Measurements from ENCODE around the gene ROBO1.

The ROBO1 gene

DNA sequence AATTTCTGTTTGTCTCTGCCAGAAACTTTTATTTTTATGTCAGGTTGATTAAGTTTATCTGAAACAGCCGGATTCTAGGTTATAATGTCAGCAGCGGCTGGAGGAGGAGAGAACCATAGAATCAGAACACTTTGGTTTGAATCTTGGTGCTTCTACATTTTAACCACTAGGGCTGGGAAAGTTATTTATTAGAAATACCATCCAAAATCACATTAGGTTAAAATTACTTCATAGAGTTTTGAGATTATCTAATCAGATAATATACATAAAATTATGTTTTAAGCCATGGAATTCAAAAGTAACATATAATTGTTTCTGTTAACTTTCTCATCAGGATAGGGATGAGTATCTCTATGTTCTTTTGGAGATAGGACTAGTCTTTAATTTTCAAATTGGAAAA lies 502.9 kb downstream of the ROBO1 start:
- in situ Hi-C loops (cut with MboI; ENCODE audit: low sequenced_read_pairs): no loop called here
- no peak overlapping the region for H3K4me3 ChIP-seq
- H3K9me3 ChIP-seq: no peaks in the 10 kb centered on the region
- H3K4me1 ChIP-seq: no peaks in the 10 kb centered on the region
- no peak for DNase-seq (ENCODE audit: low spot score in 2 of 2)
- no peaks in the 10 kb centered on the region for H3K36me3 ChIP-seq (replicated peaks)
- H3K27me3 ChIP-seq (ENCODE audit: low read depth): no peaks in the 10 kb centered on the region

DNA sequence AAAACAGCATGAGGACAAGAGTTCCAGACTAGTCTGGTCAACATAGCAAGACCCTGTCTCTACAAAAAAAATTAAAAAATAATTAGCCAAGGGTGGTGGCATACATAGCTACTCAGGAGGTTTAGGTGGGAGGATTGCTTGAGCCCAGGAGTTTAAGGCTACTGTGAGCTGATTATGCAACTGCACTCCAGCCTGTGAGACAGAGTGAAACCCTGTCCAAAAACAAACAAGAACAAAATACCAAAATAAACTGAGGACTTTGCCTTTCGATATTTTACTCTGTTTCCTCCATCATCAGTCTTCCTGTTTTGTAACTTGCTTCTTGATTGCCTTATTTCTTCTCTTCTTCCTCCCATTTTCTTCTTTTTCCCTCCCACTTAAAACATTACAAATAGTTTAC lies 504.4 kb downstream of the ROBO1 start:
- Histone ChIP-seq H3K27me3 (ENCODE audit: low read depth) (no peaks in the 10 kb centered on the region), H3K36me3 (replicated peaks) (no peaks in the 10 kb centered on the region), H3K4me3 (no peak overlapping the region), H3K9me3 (no peaks in the 10 kb centered on the region), H3K4me1 (no peaks in the 10 kb centered on the region)
- no peak for DNase-seq (ENCODE audit: low spot score in 2 of 2)
- in situ Hi-C loops (cut with MboI; ENCODE audit: low sequenced_read_pairs): no loop called here

DNA sequence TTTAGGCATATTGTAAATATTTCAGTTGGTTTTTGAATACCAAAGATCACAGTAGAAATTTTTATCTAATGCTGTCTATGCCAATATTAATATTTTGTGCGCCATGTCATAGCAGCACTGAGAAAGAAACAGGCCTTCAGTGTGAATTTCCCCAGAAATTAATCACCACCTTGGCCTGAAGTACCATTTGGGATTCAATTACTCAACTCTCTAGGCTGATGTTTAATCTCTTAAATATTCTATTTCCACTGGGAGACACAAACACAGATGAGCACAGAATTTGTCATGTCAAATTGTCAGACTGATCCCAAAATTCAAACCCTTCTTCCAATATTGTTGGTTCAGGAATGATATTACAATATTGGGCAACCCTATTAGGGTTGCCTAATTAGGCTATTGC lies 509.3 kb downstream of the ROBO1 start:
- H3K9me3 ChIP-seq: no peaks in the 10 kb centered on the region
- no peaks in the 10 kb centered on the region for H3K36me3 ChIP-seq (replicated peaks)
- H3K4me3 ChIP-seq: no peak overlapping the region
- DNase-seq (ENCODE audit: low spot score in 2 of 2): no peak
- peaks cover 9% of the 10 kb centered on the region for H3K4me1 ChIP-seq
- in situ Hi-C loops (cut with MboI; ENCODE audit: low sequenced_read_pairs): no loop called here
- no peaks in the 10 kb centered on the region for H3K27me3 ChIP-seq (ENCODE audit: low read depth)

DNA sequence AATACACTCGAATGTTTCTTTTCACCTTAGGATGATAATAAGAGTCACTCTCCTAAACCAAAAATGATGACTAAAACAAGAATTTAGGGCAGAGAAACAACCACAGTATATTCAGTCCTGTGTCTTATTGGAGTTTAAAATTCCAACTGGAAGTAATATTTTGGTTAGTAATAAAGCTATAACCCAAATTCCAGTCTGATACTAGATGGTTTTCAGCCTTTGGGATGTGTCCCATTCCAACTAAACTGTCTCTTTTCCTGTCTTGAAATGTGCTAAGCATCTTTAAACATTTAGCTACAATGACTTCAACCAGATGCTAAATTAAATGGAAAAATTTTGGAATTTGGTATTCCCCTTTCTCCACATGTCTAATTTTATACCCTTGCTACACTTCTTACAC lies 510.0 kb downstream of the ROBO1 start:
- no peak overlapping the region for H3K4me3 ChIP-seq
- H3K27me3 ChIP-seq (ENCODE audit: low read depth): no peaks in the 10 kb centered on the region
- peaks cover 9% of the 10 kb centered on the region for H3K4me1 ChIP-seq
- in situ Hi-C loops (cut with MboI; ENCODE audit: low sequenced_read_pairs): no loop called here
- no peak for DNase-seq (ENCODE audit: low spot score in 2 of 2)
- no peaks in the 10 kb centered on the region for H3K36me3 ChIP-seq (replicated peaks)
- no peaks in the 10 kb centered on the region for H3K9me3 ChIP-seq

DNA sequence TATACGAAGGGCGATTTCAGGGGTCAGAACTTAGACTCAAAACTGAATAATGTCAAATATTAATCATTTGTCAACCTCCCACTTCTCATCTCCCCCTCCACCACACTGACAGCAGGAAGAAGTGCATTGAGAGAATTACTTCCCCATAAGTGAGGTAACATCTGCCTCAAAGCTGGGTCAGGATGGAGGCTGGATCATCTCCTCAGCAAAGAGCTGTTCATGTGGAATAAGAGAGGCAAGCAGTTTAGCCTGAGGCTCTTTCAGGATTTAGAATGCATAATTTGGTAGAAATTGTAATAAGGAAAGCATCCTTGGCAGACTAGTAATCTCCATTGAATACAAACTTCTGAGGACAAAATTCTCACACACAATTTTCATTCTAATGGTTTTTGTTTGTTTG lies 512.1 kb downstream of the ROBO1 start:
- Histone ChIP-seq H3K9me3 (no peaks in the 10 kb centered on the region), H3K27me3 (ENCODE audit: low read depth) (no peaks in the 10 kb centered on the region), H3K36me3 (replicated peaks) (no peaks in the 10 kb centered on the region), H3K4me3 (no peak overlapping the region), H3K4me1 (peaks cover 9% of the 10 kb centered on the region)
- in situ Hi-C loops (cut with MboI; ENCODE audit: low sequenced_read_pairs): no loop called here
- peak in 1 of 2 experiments; percentile 53 for DNase-seq (ENCODE audit: low spot score in 2 of 2)

DNA sequence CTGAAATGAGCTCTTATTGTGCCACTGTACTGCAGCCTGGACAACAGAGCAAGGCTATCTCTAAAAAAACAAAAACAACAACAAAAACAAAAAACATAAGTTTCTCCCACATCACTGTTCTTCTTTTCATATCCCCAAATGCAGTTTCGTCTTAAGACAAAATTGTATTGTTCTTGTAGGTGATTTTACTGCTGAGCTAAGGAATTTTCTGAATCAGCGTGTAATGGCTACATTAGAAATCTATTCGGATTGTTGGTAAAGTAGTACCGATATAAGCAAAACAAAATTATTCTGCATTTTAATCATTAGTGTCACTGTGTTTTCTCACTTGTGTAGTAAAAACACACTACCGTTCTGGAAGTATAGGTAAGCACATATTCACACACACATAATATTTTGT lies 512.5 kb downstream of the ROBO1 start:
- Histone ChIP-seq H3K27me3 (ENCODE audit: low read depth) (no peaks in the 10 kb centered on the region), H3K36me3 (replicated peaks) (no peaks in the 10 kb centered on the region), H3K4me1 (peaks cover 9% of the 10 kb centered on the region), H3K9me3 (no peaks in the 10 kb centered on the region), H3K4me3 (no peak overlapping the region)
- DNase-seq (ENCODE audit: low spot score in 2 of 2): no peak
- in situ Hi-C loops (cut with MboI; ENCODE audit: low sequenced_read_pairs): no loop called here

DNA sequence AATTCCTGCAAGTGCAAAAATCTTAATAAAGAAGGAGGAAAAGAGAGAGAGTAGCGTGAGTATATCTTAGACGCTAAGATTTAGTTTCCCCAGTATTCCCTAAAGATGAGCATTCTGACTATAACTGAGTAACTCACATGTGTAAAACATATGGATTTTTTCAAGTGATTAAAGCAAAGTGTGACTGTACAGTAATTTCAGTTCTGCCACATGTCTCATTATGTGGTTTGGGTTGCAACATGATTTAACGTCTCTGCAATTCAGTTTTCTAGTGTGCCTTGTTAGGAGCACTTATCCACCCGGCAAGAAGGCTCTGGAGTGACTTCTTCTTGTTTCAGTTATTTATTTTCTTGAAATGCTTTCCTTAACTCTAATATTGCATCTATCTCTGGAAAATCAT lies 514.1 kb downstream of the ROBO1 start:
- H3K4me1 ChIP-seq: peaks cover 9% of the 10 kb centered on the region

DNA sequence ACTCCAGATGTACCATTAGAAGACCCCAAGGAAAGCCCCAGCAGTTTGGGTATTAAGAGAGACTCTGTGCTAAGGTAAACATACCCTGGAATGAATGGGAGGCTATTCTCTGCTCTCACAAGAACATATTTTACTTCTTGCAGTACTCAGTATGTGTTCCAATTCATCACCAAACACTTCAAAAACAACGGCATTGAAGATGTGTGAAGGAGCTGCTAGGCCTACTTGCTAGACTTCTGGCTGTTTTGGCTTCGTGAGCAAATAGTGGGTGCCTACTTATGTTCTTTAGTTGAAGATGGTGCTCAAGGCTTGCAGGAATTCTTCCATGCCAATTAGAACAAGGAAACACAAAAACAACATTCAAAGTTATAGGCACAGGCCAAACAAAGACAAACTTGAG lies 514.5 kb downstream of the ROBO1 start:
- H3K4me3 ChIP-seq: no peak overlapping the region
- in situ Hi-C loops (cut with MboI; ENCODE audit: low sequenced_read_pairs): no loop called here
- DNase-seq (ENCODE audit: low spot score in 2 of 2): no peak
- peaks cover 9% of the 10 kb centered on the region for H3K4me1 ChIP-seq
- H3K27me3 ChIP-seq (ENCODE audit: low read depth): no peaks in the 10 kb centered on the region
- H3K36me3 ChIP-seq (replicated peaks): no peaks in the 10 kb centered on the region
- H3K9me3 ChIP-seq: no peaks in the 10 kb centered on the region

More for the DNA sequence above, 514.1 kb downstream of the ROBO1 start:
- Histone ChIP-seq H3K4me3 (no peak overlapping the region), H3K9me3 (no peaks in the 10 kb centered on the region), H3K27me3 (ENCODE audit: low read depth) (no peaks in the 10 kb centered on the region), H3K36me3 (replicated peaks) (no peaks in the 10 kb centered on the region)
- in situ Hi-C loops (cut with MboI; ENCODE audit: low sequenced_read_pairs): no loop called here
- no peak for DNase-seq (ENCODE audit: low spot score in 2 of 2)

DNA sequence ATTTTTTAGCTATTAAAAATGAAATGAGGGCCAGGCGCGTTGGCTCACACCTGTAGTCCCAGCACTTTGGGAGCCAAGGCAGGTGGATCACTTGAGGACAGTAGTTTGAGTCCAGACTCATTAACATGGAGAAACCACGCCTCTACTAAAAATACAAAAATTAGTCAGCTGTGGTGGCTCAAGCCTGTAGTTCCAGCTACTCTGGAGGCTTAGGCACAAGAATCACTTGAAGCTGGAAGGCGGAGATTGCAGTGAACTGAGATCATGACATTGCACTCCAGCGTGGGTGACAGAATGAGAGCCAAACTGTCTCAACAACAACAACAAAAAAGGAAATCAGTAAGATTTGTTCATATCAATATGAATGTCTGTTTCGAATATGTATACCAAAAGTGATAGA lies 517.1 kb downstream of the ROBO1 start:
- Histone ChIP-seq H3K4me1 (peaks cover 11% of the 10 kb centered on the region), H3K9me3 (no peaks in the 10 kb centered on the region), H3K4me3 (no peak overlapping the region), H3K27me3 (ENCODE audit: low read depth) (no peaks in the 10 kb centered on the region), H3K36me3 (replicated peaks) (no peaks in the 10 kb centered on the region)
- no peak for DNase-seq (ENCODE audit: low spot score in 2 of 2)
- in situ Hi-C loops (cut with MboI; ENCODE audit: low sequenced_read_pairs): no loop called here

DNA sequence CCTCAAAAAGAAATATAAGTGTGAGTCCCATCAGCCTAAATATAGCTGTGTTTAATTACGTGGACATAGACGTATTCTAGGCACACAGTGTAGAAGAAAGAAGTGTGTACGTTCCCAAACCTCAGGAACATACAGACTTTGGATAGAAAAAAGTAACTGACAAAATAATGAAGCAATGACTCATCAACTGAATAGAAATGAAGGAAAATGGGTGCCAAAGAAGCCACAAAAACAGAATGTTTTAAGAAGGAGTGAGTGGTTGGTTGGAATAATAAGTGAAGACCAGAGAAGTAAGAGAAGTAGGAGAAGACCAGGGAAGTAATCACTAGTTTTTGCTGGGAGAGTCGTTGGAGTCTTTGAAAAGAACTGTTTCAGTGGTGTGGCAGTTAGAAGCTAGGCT lies 518.1 kb downstream of the ROBO1 start:
- Histone ChIP-seq H3K4me3 (no peak overlapping the region), H3K27me3 (ENCODE audit: low read depth) (no peaks in the 10 kb centered on the region), H3K36me3 (replicated peaks) (no peaks in the 10 kb centered on the region), H3K9me3 (no peaks in the 10 kb centered on the region), H3K4me1 (peaks cover 15% of the 10 kb centered on the region)
- no peak for DNase-seq (ENCODE audit: low spot score in 2 of 2)
- in situ Hi-C loops (cut with MboI; ENCODE audit: low sequenced_read_pairs): no loop called here

DNA sequence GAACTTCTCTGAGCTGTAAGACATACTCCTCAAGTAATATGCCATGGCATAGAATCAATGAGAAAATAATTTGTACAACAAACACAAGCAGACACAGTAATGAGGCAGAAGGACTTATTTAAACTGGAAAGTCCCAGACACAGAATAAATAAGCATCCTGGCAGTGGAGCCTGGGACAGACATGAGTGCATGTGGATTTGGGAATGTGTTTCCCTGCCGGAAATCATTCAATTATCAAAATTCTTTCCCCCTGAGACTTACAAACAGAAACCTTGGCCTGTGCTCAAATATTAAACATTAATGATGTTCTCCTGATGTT lies 520.1 kb downstream of the ROBO1 start:
- DNase-seq (ENCODE audit: low spot score in 2 of 2): no peak
- no peaks in the 10 kb centered on the region for H3K36me3 ChIP-seq (replicated peaks)
- H3K4me1 ChIP-seq: peaks cover 15% of the 10 kb centered on the region
- in situ Hi-C loops (cut with MboI; ENCODE audit: low sequenced_read_pairs): no loop called here
- H3K4me3 ChIP-seq: no peak overlapping the region
- no peaks in the 10 kb centered on the region for H3K9me3 ChIP-seq
- H3K27me3 ChIP-seq (ENCODE audit: low read depth): no peaks in the 10 kb centered on the region

DNA sequence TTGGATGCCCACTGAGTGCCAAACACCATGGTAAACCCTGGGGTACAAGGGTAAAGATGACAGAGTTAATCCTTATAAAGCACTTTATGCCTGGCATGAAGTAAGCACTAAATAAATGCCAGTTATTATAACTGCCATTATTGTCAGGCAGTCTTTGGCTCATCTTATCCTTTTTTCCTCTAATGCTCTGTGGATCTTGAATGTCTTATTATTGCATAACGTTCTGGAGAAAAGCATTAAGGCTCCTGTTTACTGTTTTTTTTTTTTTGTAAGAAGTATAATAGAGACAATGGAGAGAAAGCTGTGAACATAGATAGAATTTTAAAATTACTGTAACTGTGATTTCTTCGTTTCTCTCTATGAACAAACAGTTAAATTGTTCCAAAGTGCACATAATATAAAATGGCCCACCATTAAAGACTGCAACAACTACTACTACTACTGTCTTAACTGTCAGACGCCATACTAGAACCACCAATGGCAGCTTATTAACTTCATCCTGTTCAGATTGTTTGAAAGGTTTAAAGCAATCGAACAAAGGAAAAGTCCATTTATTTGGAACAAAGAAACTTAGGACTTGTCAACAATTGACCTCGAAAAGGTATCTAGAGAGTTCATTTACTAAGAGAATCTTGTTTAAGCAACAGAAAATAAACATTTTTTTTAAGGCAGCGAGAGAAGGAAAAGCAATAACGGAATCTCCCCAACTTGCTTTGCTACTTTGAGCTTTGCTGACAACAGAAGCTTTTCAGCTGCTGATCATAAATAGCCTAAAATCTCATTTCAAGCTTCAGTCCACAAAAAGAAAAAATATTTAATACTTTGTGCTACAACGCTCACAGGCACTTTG lies 520.7 kb downstream of the ROBO1 start:
- no peaks in the 10 kb centered on the region for H3K27me3 ChIP-seq (ENCODE audit: low read depth)
- H3K9me3 ChIP-seq: no peaks in the 10 kb centered on the region
- H3K36me3 ChIP-seq (replicated peaks): no peaks in the 10 kb centered on the region
- in situ Hi-C loops (cut with MboI; ENCODE audit: low sequenced_read_pairs): no loop called here
- no peak for DNase-seq (ENCODE audit: low spot score in 2 of 2)
- peaks cover 15% of the 10 kb centered on the region for H3K4me1 ChIP-seq
- H3K4me3 ChIP-seq: no peak overlapping the region

DNA sequence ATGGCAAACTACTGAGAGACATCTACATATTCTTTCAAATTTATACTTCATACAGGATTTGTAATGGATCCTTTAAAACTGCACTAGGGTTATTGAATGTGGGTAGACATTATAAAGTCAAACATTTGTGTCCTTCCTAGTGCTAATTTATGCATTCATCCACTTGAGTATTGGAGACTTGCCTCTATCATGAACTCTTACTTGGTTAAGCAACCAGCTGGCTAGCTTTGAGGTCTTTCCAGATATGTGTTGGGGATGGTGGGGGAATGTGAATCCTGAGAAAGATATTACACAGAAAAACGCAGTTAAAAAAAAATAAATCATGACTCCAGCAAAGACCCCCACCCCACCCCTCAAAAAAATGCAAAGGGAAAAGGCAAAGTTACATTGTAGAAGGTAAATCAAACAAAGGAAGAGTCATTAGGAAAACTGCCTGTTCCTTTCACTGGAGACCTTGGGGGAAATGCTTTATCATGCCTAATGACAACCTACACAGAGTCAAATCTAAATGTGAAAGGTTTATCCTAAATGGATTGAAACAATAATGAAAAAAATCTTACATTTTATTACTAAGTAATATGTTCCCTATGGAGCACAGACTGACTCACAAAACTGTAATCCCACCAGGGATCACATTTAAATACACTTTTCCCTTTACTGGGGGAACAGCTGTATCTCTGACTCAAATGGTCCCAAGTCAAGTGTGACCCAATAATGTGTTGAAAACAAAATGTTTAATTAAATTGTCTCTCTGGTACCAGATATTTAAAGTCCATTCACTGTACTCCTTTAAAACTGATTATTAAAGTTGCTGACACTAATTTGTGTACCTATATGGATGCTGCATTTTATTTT lies 522.3 kb downstream of the ROBO1 start:
- Histone ChIP-seq H3K36me3 (replicated peaks) (no peaks in the 10 kb centered on the region), H3K27me3 (ENCODE audit: low read depth) (no peaks in the 10 kb centered on the region), H3K4me1 (peaks cover 15% of the 10 kb centered on the region), H3K9me3 (no peaks in the 10 kb centered on the region), H3K4me3 (no peak overlapping the region)
- in situ Hi-C loops (cut with MboI; ENCODE audit: low sequenced_read_pairs): no loop called here
- peak; percentile 58 to 88 for DNase-seq (ENCODE audit: low spot score in 2 of 2)

DNA sequence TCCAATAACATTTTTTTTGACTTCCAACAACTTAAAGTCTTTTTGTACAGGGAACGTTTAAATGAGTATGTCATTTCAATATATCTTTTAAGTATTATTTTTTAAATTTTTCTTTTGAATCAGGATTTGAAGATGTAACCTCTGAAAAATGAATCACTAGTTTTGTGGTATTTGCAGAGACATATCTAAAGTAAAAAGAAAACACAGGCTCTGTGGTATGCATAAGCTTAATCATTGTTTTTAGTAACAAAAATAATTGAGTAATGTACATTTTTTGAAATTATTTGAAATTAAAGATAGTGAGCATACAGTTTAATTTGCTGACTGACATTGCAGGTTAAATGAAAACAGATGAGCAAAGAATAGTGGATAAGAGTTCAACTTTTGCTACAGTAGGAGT lies 531.3 kb downstream of the ROBO1 start:
- Histone ChIP-seq H3K27me3 (ENCODE audit: low read depth) (no peaks in the 10 kb centered on the region), H3K4me1 (no peaks in the 10 kb centered on the region), H3K4me3 (no peak overlapping the region), H3K36me3 (replicated peaks) (no peaks in the 10 kb centered on the region), H3K9me3 (no peaks in the 10 kb centered on the region)
- DNase-seq (ENCODE audit: low spot score in 2 of 2): no peak
- in situ Hi-C loops (cut with MboI; ENCODE audit: low sequenced_read_pairs): no loop called here

All from HAP-1 (cell line).